ENCODE results near the gene CYTH3. TPM values are rescaled to one million over a fixed set of nuclear protein-coding genes. Genes with fewer than 3 reads are reported as not detected.
"Not testable (repeated sequence)": the region's sequence is repeated elsewhere in the genome, so short reads cannot be mapped to it uniquely, and the experiment has no call there.

CYTH3 gene
- total and polyA plus RNA-seq, 10 donors = 2.5 to 28.1 (median 17.5) TPM

GRCh38 chr7:6151994-6152735, 120.3 kb downstream of the CYTH3 start:
- no peak for DNase-seq

GRCh38 chr7:6151527-6151926, 120.9 kb downstream of the CYTH3 start:
- H3K27ac ChIP-seq; H3K4me1 ChIP-seq; H3K27me3 ChIP-seq (replicated peaks in 1 of 7); DNase-seq; H3K9me3 ChIP-seq; intact Hi-C loops (cut with DNase I; ENCODE audit: low total_unique reads); H3K4me3 ChIP-seq: not testable (repeated sequence)
- H3K36me3 ChIP-seq = peaks cover 5 to 100% (median 95%) of the 10 kb centered on the region in 6 donors
- WGBS, 5 donors = 90 to 97% (median 95%) methylated on average over 12 of the region's 12 CpGs

More at GRCh38 chr7:6151994-6152735, 120.3 kb downstream of the CYTH3 start:
- Histone ChIP-seq H3K9me3 (no peaks in the 10 kb centered on the region), H3K4me1 (no peaks in the 10 kb centered on the region), H3K27me3 (replicated peaks in 1 of 7) (no peaks in the 10 kb centered on the region), H3K27ac (no peak overlapping the region), H3K36me3 (peaks cover 5 to 100% (median 95%) of the 10 kb centered on the region in 6 donors), H3K4me3 (no peak overlapping the region)
- WGBS, 5 donors = 92 to 95% (median 93%) methylated on average over 29 of the region's 29 CpGs
- intact Hi-C loops (cut with DNase I; ENCODE audit: low total_unique reads) = no loop called here
- TF ChIP-seq POLR2A (IDR thresholded peaks at IDR 0.05) = no peak
- peak in 1 of 3 donors; percentile 40 for TF ChIP-seq POLR2AphosphoS5 (IDR thresholded peaks at IDR 0.05)

GRCh38 chr7:6149996-6150395, 122.4 kb downstream of the CYTH3 start:
- peaks cover 5 to 100% (median 97%) of the 10 kb centered on the region in 6 donors for H3K36me3 ChIP-seq
- intact Hi-C loops (cut with DNase I; ENCODE audit: low total_unique reads) = no loop called here
- no peaks in the 10 kb centered on the region for H3K9me3 ChIP-seq
- no peak overlapping the region for H3K4me3 ChIP-seq
- no peaks in the 10 kb centered on the region for H3K4me1 ChIP-seq
- H3K27me3 ChIP-seq (replicated peaks in 1 of 7) = no peaks in the 10 kb centered on the region
- 86 to 96% (median 90%) methylated on average over 19 of the region's 19 CpGs for WGBS, 5 donors
- TF ChIP-seq, protein P1, sequence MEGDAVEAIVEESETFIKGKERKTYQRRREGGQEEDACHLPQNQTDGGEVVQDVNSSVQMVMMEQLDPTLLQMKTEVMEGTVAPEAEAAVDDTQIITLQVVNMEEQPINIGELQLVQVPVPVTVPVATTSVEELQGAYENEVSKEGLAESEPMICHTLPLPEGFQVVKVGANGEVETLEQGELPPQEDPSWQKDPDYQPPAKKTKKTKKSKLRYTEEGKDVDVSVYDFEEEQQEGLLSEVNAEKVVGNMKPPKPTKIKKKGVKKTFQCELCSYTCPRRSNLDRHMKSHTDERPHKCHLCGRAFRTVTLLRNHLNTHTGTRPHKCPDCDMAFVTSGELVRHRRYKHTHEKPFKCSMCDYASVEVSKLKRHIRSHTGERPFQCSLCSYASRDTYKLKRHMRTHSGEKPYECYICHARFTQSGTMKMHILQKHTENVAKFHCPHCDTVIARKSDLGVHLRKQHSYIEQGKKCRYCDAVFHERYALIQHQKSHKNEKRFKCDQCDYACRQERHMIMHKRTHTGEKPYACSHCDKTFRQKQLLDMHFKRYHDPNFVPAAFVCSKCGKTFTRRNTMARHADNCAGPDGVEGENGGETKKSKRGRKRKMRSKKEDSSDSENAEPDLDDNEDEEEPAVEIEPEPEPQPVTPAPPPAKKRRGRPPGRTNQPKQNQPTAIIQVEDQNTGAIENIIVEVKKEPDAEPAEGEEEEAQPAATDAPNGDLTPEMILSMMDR (IDR thresholded peaks at IDR 0.05 in 8 of 11, conservative IDR thresholded peaks at IDR 0.05 in 3 of 11) = no peak
- no peak for TF ChIP-seq POLR2A (IDR thresholded peaks at IDR 0.05)
- peak in 1 of 3 donors; percentile 9 for TF ChIP-seq POLR2AphosphoS5 (IDR thresholded peaks at IDR 0.05)
- H3K27ac ChIP-seq = no peak overlapping the region
- DNase-seq = no peak

GRCh38 chr7:6148724-6149360, 123.6 kb downstream of the CYTH3 start:
- intact Hi-C loops (cut with DNase I; ENCODE audit: low total_unique reads) = no loop called here
- TF ChIP-seq, protein P1 (IDR thresholded peaks at IDR 0.05 in 8 of 11, conservative IDR thresholded peaks at IDR 0.05 in 3 of 11) = no peak
- TF ChIP-seq POLR2A (IDR thresholded peaks at IDR 0.05) (no peak), POLR2AphosphoS5 (IDR thresholded peaks at IDR 0.05) (no peak)
- Histone ChIP-seq H3K4me1 (no peaks in the 10 kb centered on the region), H3K4me3 (no peak overlapping the region), H3K27me3 (replicated peaks in 1 of 7) (no peaks in the 10 kb centered on the region), H3K27ac (no peak overlapping the region), H3K9me3 (no peaks in the 10 kb centered on the region), H3K36me3 (peaks cover 5 to 100% (median 96%) of the 10 kb centered on the region in 6 donors)
- 88 to 97% (median 95%) methylated on average over 15 to 20 of the region's 20 CpGs for WGBS, 5 donors
- no peak for DNase-seq

DNA sequence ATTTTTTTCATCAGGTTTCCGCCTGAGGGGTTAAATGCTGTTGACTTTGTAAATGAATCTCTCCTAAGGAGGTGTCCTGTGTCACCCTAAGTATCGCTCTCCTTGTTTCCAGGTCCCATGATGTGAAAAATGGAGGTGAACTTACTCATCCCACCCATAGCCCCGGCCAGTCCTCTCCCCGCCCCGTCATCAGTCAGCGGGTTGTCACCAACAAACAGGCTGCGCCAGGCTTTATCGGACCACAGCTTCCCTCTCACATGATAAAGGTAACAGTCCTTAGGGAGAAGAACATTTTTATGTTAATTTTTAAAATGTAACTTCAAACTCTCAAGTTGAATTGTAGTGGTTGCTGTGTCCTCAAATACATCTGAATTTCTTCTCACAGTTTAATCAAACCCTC, 124.8 kb downstream of the CYTH3 start:
- H3K4me3 ChIP-seq = no peak overlapping the region
- WGBS, 5 donors = 93 to 98% (median 96%) methylated on average over 8 of the region's 8 CpGs
- no peak for DNase-seq
- H3K27me3 ChIP-seq (replicated peaks in 1 of 7) = no peaks in the 10 kb centered on the region
- intact Hi-C loops (cut with DNase I; ENCODE audit: low total_unique reads) = no loop called here
- H3K27ac ChIP-seq = no peak overlapping the region
- peaks cover 5 to 100% (median 93%) of the 10 kb centered on the region in 6 donors for H3K36me3 ChIP-seq
- peaks cover 0 to 10% (median 0%) of the 10 kb centered on the region in 6 donors for H3K4me1 ChIP-seq
- H3K9me3 ChIP-seq = no peaks in the 10 kb centered on the region
- TF ChIP-seq POLR2A (IDR thresholded peaks at IDR 0.05) (no peak), POLR2AphosphoS5 (IDR thresholded peaks at IDR 0.05) (no peak)
- TF ChIP-seq, protein P1 (IDR thresholded peaks at IDR 0.05 in 8 of 11, conservative IDR thresholded peaks at IDR 0.05 in 3 of 11) = no peak

All from spleen (tissue), 11 donors.